HEK293T (cell line): ENCODE data around the gene PRIM1.
"Not testable (repeated sequence)": the region's sequence is repeated elsewhere in the genome, so short reads cannot be mapped to it uniquely, and the experiment has no call there.

Source experiments
- ARNT ChIP-seq: fragments of 450-650 bp; IDR thresholded peaks from 2 replicates; pipeline ENCODE4 v1.6.1; 2017; ENCODE audit warnings: mild to moderate bottlenecking
- BHLHE40 ChIP-seq: fragments of 450-650 bp; IDR thresholded peaks from 2 replicates; pipeline ENCODE4 v1.6.1; 2016; ENCODE audit warnings: mild to moderate bottlenecking, moderate library complexity, borderline replicate concordance
- CTBP1 ChIP-seq: fragments of 450-650 bp; IDR thresholded peaks from 2 replicates; pipeline ENCODE4 v1.6.1; 2016; ENCODE audit warnings: borderline replicate concordance
- FOXA1 ChIP-seq: fragments of 450-650 bp; IDR thresholded peaks from 2 replicates; pipeline ENCODE4 v1.6.1; 2016; ENCODE audit warnings: mild to moderate bottlenecking
- FOXM1 ChIP-seq: fragments of 450-650 bp; IDR thresholded peaks from 2 replicates; pipeline ENCODE4 v1.6.1; 2017; ENCODE audit warnings: mild to moderate bottlenecking, borderline replicate concordance
- PKNOX1 ChIP-seq: fragments of 450-650 bp; IDR thresholded peaks from 2 replicates; pipeline ENCODE4 v1.6.1; 2016
- SP1 ChIP-seq: fragments of 450-650 bp; IDR thresholded peaks from 2 replicates; pipeline ENCODE4 v1.6.1; 2017
- SUZ12 ChIP-seq: fragments of 450-650 bp; IDR thresholded peaks from 2 replicates; pipeline ENCODE4 v1.6.1; 2016; ENCODE audit warnings: mild to moderate bottlenecking

- TF ChIP-seq BHLHE40, SP1, SUZ12, FOXA1, CTBP1, PKNOX1, FOXM1, ARNT: not testable (repeated sequence)
Measured at GRCh38 chr12:56757971-56758370, 5.8 kb upstream of the PRIM1 start.
